Stimulated activated CD8-positive, alpha-beta memory T cell treated with anti-CD3 and anti-CD28 coated beads, Interleukin-15, amount 100 ng/mL, for 4 hours (primary cell): ENCODE data around the gene CD3D.

ENCODE experiments used
- DNase-seq, 2 donors: peaks; one replicate each; pipeline ENCODE4 v3.0.0-alpha.2; 2020; ENCODE audit warnings: low read depth in 2 of 2

The CD3D gene

DNA sequence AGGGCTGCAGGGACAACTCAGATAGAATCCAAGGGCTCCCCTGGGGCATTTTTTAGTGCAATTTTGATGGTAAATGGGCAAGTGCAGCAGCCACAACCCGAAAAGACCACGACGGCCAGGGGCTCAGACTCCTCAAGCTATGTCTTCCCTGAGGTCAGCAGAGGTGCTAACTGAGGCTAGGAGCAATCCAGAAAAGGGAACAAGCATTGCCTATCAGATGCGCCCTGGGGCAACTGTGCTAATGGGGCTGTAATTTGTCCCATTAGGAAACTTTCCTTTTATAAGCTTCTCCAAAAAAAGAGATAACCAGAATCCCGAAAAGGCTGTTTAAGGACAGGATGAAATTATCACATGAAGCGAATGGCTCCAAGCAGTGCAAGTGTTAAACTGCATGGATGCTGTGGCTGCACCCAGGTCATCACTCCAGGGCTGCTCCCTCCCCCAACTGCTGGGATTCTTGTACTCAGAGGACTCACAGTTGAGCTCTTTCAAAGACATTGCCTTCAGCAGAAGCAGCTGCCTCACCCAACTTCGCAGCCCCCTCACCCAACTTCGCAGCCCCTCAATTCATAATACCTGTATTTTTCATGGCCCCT lies 40.8 kb downstream of the CD3D start:
- no peak for DNase-seq

GRCh38 chr11:118295815-118296454 lies 46.6 kb downstream of the CD3D start:
- no peak for DNase-seq

DNA sequence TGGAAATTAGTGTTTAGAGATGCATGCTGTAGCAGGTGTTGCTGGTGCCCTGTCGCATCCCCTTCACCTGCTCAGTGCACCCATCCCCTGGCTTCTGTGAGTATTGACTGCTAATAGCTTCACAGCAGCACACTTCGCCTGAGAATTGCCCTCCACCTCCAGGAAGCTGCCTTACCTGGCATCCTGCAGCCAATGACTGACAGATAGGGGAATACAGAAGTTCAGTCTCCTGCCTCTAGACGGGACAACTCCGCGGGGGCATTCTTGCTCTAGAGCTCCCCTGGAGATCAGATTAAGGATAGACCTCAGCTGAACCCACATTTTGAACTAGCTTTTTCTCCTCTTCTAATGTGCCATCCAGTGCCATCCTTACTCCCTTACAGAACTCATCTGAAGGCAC lies 47.3 kb downstream of the CD3D start:
- no peak for DNase-seq

GRCh38 chr11:118294053-118294452 lies 48.5 kb downstream of the CD3D start:
- DNase-seq = no peak

DNA sequence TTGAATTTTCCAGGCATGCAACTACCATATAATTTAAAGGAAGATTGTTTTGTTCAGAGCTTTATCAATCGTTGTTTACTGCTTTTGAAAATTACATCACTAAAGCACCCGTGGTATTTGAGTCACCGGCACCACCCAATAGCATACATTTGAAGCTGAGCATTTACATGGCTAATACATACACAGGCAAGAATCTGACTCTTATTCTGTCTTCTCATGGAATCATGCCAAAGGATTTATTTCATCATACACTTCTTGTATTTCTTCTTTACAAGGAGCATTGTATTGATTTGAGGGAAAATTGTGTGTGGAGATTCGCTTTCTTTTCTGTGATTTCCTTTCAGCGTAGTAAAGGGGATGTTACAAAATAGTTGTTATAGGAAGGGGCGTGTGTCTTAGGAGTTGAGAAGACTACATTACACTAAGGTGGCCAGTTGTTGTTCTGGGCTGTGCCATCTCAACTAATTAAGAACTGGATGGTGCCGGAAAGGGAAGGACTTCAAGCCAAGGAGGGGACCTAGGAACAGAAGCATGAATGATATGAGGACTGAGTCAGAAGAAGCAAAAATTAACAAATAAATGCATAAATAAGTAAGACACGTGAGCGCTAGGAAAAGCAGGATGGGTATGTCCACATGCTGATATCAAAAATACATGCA lies 50.9 kb downstream of the CD3D start:
- DNase-seq = no peak

GRCh38 chr11:118290923-118291322 lies 51.6 kb downstream of the CD3D start:
- no peak for DNase-seq

- no peak for DNase-seq
These were observed 53.1 kb downstream of the CD3D start for GRCh38 chr11:118289401-118289800.
